ENCODE data around the gene INSR.

The INSR gene

DNA sequence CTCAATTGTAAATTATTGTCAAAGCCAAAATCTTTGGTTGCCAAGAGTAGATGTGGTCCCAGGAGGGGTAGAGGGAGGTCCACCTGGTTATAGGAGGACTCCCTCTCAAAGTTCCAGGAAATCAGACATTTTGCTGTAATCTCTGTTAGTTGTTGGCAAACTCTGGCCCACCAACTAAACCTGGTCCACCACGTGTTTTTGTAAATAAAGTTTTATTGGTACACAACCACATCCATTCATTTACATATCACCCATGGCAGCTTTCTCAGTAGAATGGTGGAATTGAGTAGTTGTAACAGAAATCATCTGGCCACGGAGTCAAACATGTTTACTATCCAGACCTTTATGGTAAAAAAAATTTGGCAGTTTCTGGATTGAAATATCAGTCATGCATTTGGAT is 154.1 kb downstream of the INSR start:
- no peak for DNase-seq (ENCODE audit: low read depth)

DNA sequence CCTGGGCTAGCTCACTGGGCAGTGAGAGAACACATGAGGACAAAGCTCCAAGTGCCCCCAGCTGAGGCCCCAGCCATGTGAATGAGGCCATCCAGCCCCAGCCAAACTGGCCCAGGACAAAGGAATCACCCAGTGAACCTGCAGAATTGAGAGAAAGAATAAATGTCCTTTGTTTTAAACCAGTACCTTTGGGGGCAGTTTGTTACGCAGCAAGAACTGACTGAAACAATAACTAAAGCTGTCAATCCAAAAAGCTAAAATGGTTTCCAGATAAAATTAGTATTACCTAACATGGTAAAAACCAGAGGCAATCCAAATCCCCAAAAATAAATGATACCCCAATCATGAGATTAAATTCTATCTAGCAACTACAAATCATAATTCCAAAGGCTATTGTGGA is 155.1 kb downstream of the INSR start:
- no peak for DNase-seq (ENCODE audit: low read depth)

- DNase-seq (ENCODE audit: low read depth): no peak
Measured at GRCh38 chr19:7138402-7138801, 155.8 kb downstream of the INSR start.

- no peak for DNase-seq (ENCODE audit: low read depth)
Measured at GRCh38 chr19:7137120-7137519, 157.1 kb downstream of the INSR start.

- DNase-seq (ENCODE audit: low read depth): no peak
Measured at GRCh38 chr19:7132054-7132453, 162.2 kb downstream of the INSR start.

DNA sequence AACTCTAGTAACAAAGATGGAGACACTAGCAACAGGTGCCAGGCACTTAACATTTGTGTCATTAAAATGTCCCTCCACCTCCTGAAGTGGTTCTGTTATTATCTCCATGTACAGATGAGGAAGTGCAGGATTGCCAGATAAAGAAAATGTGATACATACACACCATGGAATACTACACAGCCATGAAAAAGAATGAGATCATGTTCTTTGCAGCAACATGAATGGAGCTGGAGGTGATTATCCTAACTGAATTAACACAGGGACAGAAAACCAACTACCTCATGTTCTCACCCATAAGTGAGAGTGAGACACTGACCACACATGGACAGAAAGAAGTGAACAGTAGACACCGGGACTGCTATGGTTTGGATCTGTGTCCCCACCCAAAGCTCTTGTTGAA is 164.2 kb downstream of the INSR start:
- no peak for DNase-seq (ENCODE audit: low read depth)

- no peak for DNase-seq (ENCODE audit: low read depth)
Measured at GRCh38 chr19:7126132-7126531, 168.1 kb downstream of the INSR start.

DNA sequence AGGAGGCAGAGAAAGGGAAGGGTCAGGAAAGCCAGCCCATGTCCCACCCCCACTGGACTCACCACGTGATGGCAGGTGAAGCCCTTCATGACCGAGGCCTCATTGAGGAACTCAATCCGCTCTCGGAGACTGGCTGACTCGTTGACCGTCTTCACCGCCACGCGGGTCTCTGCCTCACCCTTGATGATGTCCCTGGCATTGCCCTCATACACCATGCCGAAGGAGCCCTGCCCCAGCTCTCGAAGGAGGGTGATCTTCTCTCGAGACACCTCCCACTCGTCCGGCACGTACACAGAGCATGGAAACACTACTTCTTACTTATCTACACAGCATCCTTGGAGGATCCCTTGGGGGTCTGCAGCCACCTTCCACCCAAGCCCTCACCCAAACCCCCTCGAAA is 169.0 kb downstream of the INSR start:
- no peak for DNase-seq (ENCODE audit: low read depth)

- no peak for DNase-seq (ENCODE audit: low read depth)
Measured at GRCh38 chr19:7124782-7125181, 169.4 kb downstream of the INSR start.

DNA sequence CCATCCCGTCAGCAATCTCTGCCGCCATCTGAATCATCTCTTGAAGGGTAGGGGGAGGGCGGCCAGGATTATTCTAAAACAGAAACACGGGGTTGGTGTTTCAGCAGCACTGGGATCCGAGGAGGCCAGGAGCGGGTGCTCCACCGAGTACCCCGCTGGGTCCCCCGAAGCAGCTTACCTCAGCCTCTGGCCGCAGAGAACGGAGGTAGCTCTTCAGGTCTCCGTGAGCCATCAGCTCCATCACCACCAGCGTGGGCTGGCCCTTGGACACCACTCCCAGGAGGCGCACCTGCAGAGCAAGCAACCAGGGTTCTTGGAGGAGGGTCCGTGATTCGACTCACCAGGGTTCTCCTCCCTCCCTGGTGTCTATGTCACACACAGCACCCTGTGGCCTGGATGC is 171.5 kb downstream of the INSR start:
- DNase-seq (ENCODE audit: low read depth): no peak

DNA sequence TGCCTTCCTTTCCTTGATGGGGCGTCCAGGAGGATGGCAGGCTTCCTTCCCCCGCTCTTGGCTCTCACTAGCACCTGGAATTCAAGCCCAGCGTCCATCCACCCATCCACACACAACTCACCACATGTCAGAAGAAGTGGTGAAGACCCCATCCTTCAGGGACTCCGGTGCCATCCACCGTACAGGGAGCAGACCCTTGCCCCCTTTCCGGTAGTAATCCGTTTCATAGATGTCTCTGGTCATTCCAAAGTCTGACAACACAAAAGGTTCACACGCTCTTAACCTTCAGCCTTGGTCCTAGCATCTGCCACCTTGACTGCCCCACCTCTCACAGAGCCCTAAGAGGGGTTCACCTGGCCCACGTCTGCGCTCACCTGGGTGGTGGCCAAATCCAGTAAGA is 173.7 kb downstream of the INSR start:
- DNase-seq (ENCODE audit: low read depth): no peak

GRCh38 chr19:7119582-7119981 is 174.6 kb downstream of the INSR start:
- DNase-seq (ENCODE audit: low read depth): no peak

GRCh38 chr19:7117248-7117647 is 177.0 kb downstream of the INSR start:
- DNase-seq (ENCODE audit: low read depth): no peak

DNA sequence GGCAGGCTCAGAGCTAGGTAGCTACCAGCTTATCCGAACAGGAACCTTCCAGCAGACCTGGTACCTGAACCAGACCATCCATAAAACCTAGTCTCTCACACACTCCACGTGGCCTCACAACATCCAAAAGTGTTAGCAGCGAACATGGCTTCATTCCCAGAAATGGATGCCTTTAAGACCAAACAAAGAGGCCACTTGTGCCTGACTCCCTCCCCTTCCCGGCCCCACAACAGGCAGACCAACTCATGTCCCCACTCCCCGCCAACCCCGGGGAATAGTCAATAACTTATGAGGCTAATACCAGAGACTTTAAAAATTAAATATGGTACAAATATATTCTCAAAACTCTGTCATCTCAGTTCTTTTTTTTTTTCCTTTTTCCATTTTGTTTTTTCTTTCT is 178.5 kb downstream of the INSR start:
- no peak for DNase-seq (ENCODE audit: low read depth)

DNA sequence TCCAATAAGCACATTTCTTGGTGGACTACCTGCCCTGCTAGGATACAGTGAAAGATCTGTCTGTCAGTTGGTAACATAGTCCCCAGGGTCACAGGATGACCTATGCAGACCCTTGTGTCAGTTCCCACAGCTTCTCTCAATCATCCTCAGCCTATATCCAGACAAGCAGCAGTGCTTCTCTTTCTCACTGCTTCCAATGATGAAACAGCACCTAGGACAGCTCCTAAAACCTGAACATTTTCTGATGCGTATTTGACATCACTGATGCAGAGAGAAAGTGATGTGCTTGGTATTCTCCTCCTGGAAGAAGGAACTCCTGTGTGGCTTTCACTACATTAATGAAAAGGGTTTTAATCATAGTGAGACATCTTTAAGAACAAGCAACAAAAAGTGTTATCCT is 181.0 kb downstream of the INSR start:
- DNase-seq (ENCODE audit: low read depth): no peak

DNA sequence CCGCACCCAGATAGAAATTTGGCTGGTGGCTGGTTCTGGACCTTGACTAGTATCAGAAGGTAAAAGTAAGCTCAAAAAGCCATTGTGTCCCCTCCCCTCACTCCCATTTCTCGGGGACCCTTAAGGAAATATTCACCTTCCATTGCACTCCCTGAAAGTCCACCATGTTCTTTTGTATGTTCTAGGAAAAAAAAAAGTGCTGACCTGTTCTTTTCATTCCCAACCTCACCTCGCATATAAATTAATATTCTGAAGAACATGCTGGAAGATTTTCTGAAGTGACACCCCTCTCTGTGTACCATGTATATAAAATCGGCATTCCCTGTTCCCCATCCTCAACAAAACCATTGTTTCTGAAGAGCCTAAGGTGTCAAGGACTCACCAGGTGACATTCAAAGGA is 181.5 kb downstream of the INSR start:
- no peak for DNase-seq (ENCODE audit: low read depth)

DNA sequence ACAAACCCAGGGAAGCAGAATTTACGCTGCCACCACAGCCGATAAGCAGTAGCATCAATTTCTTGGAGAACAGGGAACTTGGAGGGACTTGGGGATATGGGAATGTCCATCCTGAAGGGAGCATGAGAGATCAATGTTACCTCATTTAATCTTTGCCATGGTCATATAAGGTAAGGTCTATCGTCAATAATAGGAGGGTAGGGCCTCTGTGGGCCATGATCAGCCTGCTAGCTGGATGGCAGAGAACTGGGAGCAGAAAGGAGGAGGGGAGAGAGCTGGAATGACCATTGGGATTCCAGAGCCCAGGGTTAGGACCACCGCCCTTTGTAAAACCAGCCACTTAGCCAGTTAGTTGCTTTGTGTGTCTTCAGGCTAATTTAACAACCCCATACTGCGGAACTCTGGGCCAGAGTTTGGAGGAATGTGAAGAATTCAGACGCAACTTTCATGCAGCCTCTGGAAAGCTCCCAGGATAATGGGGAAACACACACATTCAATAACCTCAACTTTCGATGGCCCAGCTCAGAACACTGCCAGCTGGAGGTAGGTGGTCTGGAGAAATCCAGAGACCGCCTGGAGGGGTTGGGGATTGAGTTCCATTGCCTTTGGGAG is 184.4 kb downstream of the INSR start:
- no peak for DNase-seq (ENCODE audit: low read depth)

DNA sequence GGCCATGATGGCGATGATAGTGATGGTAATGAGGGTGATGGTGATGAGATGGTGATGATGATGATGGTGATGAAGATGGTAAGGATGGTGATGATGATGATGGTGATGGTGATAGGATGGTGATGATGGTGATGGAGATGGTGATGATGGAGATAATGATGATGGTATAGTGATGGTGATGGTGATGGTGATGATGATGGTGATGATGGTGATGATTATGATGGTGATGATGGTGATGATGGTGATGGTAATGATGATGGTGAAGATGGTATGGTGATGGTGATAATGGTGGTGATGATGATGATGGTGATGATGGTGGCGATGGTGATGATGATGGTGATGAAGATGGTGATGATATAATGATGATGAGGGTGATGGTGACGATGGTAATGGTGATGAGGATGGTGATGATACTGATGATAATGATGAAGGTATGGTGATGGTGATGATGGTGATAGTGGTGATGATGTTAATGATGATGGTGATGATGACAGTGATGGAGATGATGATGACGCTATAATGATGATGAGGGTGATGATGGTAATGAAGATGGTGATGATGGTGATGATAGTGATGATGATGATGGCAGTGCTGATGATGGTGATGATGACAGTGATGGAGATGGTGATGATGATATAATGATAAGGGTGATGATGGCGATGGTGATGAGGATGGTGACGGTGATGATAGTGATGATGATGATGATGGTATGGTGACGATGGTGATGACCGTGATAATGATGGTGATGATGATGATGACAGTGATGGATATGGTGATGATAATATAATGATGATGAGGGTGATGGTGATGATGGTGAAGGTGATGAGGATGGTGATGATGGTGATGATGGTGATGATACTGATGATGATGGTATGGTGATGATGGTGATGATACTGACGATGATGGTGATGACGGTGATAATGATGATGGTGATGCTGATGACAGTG is 187.2 kb downstream of the INSR start:
- no peak for DNase-seq (ENCODE audit: low read depth)

DNA sequence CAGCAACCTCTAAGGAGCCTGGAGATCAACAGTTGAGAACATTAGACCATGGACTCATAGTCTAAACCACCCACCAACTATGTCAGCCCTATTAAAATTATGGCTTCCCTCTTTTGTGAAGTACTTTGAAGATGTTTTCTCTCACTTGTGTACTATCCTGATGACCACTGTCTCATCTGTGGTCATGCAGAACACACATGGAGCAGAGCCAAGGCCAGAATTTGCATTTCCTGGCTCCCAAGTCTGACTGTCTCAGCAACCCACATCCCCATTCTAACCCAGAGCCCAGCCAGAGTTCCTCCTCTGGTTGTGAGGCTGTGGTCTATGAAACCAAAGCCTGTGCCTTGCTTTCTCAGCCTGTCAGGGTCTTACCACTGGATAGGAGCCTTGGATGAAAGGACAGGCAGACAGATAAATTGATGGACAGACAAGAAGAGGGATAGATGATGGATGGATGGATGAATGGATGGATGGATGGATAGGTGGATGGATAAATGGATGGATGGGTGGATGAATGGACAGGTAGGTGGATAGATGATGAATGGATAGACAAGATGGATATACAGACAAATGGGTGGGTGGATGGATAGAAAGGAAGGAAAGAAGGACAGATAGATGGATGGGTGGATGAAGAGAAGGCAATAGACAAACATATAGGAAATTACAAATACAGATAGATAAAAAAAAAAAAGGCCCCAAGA is 189.3 kb downstream of the INSR start:
- no peak for DNase-seq (ENCODE audit: low read depth)

GRCh38 chr19:7101498-7102253 is 192.5 kb downstream of the INSR start:
- DNase-seq (ENCODE audit: low read depth): no peak

GRCh38 chr19:7099597-7099921 is 194.7 kb downstream of the INSR start:
- peak; percentile 51 for DNase-seq (ENCODE audit: low read depth)
